GM12801 (cell line): ENCODE measurements around the gene PDLIM7.

Experiments used
- TF ChIP-seq, protein P1 (sequence below): IDR thresholded peaks from one replicate; pipeline ENCODE4 v1.5.1; 2011; ENCODE audit warnings: control low read depth; ENCODE audit not compliant: insufficient read length; ENCODE audit errors: extremely low read depth

Gene PDLIM7

DNA sequence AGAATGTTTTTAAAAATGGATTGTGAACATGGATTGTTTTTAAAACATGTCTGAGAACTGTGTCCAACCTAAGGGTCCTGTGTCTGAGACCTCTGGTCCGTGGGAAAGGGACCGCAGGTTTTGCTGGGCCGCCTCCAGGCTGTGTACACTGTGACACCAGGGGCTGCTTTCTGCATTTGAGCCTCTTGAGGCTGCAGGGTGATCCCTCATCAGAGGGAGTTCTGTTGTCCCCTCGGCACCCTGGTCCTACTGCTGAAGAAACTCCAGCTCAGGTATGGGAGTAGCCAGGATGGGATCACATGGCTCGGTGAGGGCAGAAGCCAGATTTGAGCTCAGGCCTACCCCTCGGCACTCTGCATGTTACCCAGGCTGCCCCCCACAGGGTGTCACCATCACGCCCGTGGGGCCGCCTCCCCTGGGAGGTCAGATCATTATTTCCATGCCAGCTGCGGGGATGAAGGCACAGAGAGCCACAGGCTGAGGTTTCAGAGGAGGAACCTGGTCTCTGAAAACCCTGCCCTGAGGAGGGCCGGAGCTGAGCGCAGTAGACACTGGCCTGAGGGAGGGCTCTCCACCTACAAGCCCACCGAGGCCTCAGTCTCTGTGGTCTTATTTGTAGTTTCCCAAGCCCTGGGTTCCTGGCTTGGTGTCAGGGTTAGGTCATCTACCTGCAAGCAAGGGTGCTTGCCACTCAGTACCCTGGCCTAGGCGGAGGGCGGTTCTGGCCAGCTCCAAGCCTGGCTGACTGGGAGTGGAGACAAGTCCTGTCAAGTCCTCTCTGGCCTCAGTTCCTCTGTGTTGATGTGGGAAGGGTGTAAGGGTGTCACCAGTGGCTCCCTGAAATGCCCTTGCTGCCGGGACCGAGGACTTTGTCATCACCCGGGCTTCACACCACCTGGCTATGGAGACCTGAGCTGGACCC lies 48.0 kb downstream of the PDLIM7 start:
- TF ChIP-seq, protein P1, sequence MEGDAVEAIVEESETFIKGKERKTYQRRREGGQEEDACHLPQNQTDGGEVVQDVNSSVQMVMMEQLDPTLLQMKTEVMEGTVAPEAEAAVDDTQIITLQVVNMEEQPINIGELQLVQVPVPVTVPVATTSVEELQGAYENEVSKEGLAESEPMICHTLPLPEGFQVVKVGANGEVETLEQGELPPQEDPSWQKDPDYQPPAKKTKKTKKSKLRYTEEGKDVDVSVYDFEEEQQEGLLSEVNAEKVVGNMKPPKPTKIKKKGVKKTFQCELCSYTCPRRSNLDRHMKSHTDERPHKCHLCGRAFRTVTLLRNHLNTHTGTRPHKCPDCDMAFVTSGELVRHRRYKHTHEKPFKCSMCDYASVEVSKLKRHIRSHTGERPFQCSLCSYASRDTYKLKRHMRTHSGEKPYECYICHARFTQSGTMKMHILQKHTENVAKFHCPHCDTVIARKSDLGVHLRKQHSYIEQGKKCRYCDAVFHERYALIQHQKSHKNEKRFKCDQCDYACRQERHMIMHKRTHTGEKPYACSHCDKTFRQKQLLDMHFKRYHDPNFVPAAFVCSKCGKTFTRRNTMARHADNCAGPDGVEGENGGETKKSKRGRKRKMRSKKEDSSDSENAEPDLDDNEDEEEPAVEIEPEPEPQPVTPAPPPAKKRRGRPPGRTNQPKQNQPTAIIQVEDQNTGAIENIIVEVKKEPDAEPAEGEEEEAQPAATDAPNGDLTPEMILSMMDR = no peak

DNA sequence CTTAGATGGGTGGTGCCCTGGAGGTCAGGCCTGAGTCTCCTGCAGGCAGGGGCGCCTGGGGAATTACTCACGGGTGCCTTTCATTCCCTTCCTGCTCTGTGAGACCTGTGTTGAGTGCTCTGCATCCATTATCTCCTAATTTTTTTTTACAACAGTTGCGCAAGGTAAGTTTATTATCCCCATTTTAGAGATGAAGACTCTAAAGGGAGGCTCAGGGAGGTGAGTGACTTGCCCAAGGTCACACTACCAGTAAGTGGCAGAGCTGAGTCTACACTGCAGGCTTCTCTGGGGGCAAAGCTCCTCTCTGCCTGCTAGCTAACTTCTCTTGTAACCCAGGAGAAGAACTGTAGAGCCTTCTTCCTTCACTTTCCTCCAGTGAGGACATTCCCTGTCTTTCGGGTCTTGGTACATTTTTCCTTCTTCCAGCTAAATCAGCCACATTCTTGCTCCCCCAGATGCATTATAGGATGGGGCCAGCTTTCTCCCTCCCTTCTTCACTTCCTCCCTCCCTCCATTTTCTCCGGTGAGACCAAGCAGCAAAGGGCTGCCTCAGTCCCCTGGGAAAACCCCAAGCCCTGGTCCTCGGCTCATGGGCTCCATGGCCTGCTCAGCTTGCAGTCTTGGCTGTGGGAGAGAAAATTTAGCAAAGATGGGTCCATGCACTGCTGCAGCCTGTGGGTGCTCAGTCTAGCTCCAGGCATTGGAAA lies 49.0 kb downstream of the PDLIM7 start:
- TF ChIP-seq, protein P1 = no peak

DNA sequence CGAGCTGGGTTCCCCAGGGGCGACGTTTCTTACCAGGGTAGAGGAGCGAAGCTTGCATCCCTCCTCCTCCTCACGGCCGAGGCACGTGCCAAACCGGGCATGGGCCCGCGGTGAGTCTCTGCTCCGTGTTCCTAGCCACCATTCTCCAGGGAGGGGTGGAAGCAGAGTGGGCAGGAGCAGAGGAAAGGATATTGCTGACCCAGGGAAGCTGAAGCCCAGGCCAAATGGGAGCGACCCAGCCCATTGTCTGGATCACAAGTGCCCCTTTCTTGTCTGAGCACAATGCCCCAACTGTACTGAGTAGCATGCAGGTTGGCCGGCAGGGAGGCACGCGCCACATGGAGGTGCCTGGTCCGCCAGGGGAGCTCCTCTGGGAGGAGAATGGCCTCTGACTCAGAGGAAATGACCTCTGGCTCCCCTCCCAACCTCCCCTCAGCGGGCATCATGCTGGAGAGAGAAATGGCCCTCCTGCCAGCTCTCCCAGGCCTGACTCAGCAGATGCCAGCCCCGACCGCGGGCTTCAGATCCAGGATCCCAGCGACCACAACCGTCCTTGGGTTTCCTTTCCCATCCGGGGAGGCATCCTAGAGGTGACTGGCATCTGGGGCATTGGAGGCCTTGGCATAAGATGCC lies 49.7 kb downstream of the PDLIM7 start:
- TF ChIP-seq, protein P1 = no peak

- TF ChIP-seq, protein P1 = no peak
Measured at GRCh38 chr5:177447066-177447610, 50.3 kb downstream of the PDLIM7 start.

DNA sequence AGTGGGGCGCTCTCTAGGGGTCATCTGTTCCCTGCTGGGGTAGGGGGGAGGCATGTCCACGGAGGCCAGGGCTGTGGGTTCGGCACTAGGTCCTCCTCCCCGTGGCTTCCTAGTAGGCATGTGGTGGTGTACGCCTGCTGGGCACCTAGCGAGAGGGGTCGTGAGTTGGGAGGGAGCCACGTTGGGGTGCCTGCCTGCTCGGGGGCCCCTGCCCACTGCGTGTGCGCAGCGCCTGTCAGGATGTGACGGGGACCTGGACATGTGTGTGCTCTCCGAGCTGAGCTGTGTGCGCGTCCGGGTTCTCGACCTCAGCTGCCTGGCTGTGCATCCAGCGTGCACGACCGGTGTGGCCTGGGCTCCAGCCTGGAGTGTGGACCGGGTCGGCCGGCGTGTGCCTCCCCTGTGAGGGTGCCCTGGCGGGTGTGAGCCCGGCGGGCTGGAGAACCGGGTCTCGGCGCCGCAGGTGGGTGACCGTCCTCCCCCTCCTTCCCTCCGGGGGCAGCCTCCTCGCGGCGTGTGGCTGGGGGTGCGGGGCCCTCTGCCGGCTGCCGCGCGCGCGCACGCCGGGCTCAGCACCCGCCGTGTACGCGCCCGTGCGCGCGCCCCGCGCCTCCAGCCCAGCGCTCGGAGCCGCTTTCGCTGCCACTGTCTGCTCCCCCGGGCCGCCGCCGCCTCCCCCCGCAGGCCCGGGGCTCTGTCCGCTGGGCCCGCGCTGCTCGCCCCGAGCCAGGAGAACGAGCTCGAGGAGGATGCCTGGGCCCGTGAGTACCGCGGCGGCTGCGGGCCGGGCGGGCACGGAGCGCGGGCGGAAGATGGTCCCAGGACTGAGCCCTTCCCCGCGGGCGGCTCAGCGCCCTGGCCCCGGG lies 51.0 kb downstream of the PDLIM7 start, which contains the start of gene PRR7:
PRR7 (plus strand) TSS at position 615 of the 866 bp plus-strand sequence. CDS start 8,254 bp downstream, outside the sequence.
- TF ChIP-seq, protein P1 = no peak

DNA sequence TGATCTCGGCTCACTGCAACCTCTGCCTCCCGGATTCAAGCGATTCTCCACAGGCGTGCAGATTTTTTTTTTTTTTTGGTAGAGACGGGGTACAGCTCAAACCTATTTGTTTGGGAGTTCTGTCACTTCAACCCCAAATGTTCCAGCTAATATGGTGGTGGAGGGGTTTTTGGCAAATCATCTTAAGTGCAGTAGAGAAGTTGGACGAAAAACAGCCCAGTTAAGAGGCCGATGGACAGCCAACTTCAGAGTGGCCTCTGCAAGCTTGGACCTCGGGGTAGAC lies 51.5 kb downstream of the PDLIM7 start:
- TF ChIP-seq, protein P1 = no peak
